Forelimb muscle (tissue), 1 donor: ENCODE data around the gene FBH1. TPM values are rescaled to one million over a fixed set of nuclear protein-coding genes. Genes with fewer than 3 reads are reported as not detected.
"Not testable (repeated sequence)": the region's sequence is repeated elsewhere in the genome, so short reads cannot be mapped to it uniquely, and the experiment has no call there.

Experiments
- DNase-seq: peaks from one replicate; pipeline ENCODE4 v3.0.0-alpha.2; 2013; ENCODE audit warnings: low read depth
- polyA plus RNA-seq: library from polyadenylated mRNA; unstranded; fragments of 120-200 nt; gene quantifications from one replicate; pipeline ENCODE4 v1.2.1, GENCODE V29; 2013; ENCODE audit not compliant: insufficient read length

Gene FBH1
- polyA plus RNA-seq, 1 donor, result 48.0 TPM

DNA sequence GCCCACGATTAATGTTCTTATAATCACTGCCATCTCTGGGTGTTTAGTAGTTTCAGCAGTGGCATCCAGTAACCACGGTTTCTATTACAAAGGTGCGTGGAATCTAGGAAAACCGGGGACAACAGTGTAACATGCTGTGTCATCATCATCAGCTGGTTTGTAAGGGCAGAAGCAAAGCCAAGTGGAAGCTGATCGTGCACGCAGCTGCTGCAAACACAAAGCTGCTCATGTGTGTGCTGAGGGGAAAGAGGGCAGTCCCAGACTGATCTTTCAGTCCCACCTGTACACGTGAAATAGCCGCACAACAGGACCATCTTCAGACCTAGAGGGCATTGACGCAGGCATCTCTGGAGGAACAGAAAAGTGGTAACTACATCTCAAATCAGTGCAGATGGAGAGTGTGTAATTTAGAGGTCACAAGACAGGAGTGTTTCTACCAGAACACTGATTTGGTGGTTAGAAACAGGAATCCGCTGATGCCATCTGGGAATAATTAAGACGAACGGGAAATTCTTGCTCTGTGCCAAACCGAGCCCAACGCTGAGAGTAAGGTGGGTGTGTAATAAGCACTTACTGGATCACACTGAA, 13.8 kb upstream of the FBH1 start:
- DNase-seq, result no peak

DNA sequence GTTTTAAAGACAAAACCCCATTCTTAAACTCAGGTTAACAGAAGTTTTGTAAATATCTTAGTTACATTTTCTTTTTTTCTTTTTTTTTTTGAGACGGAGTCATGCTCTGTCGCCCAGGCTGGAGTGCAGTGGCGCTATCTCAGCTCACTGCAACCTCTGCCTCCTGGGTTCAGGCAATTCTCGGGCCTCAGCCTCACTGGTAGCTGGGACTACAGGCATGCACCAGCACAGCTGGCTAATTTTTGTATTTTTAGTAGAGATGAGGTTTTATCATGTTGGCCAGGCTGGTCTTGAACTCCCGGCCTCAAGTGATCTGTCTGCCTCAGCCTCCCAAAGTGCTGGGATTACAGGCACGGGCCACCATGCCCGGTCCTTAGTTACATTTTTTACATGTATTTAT, 13.0 kb upstream of the FBH1 start:
- not testable (repeated sequence) for DNase-seq

DNA sequence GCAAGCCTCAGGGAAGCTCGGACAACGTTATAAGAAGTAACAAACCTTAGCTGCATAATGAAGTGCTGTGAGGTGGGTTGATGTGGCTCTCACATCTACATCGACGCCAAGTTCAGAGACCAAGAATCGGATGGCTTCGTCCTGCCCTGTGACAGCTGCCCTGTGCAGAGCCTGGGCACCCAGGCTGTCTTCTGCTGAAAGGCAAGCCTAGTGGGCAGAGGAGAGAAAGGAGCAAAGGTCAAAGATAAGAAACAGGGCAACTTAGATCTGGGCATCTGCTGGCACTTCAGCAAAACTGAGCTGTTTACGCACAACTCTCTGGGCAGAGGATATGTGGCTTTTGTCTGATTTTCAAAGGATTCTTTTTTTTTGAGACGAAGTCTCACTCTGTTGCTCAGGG, 7.1 kb upstream of the FBH1 start:
- DNase-seq, result no peak

- DNase-seq, result no peak
These were observed 4.4 kb upstream of the FBH1 start for GRCh38 chr10:5885619-5886018.

DNA sequence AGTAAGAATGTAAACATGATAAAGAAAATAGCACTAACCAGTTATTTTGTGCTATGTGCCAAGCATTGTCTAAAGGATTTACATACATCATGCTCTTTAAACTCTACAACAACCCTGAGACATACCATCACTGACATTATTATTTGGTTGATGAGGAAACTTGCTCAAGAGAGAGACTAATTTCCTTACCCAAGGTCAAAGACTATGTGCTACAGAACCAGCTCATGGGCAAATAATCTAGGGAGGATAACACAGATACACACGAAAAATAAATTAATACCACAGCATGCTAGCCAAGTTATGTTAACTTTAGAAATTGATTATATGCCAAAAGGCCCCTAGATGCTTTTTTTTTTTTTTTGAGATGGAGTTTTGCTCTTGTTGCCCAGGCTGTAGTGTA, 3.0 kb upstream of the FBH1 start:
- no peak for DNase-seq

DNA sequence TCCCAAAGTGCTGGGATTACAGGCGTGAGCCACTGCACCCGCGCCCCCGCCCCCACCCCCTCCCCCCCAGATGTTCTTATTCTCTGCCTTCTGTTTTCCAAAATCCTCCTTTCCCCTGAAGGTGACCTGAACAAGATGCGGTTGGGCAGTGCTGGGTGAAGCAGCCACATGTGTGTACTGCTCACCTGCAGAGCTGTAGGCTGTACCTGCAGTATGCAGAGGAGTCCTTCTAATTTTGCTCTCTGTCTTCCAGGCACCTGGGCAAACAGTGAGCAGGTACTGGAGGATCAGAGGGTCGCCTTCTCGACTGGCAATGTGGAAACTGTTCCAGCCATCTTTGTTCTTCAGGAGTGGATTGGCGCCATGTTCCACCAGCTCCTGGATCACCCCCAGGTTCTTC, 2.4 kb upstream of the FBH1 start:
- DNase-seq, result no peak

- DNase-seq, result no peak
These were observed 1.7 kb upstream of the FBH1 start for GRCh38 chr10:5888351-5888750.

- no peak for DNase-seq
These were observed 1.0 kb upstream of the FBH1 start for GRCh38 chr10:5888843-5889623.

GRCh38 chr10:5890452-5890915, 441 bp downstream of the FBH1 start:
- no peak for DNase-seq

- DNase-seq, result no peak
These were observed 966 bp downstream of the FBH1 start for GRCh38 chr10:5891009-5891408.

- DNase-seq, result no peak
These were observed 2.0 kb downstream of the FBH1 start for GRCh38 chr10:5892007-5892406.

GRCh38 chr10:5893321-5893720, 3.3 kb downstream of the FBH1 start:
- no peak for DNase-seq

- DNase-seq, result no peak
These were observed 4.4 kb downstream of the FBH1 start for GRCh38 chr10:5894403-5894802.

DNA sequence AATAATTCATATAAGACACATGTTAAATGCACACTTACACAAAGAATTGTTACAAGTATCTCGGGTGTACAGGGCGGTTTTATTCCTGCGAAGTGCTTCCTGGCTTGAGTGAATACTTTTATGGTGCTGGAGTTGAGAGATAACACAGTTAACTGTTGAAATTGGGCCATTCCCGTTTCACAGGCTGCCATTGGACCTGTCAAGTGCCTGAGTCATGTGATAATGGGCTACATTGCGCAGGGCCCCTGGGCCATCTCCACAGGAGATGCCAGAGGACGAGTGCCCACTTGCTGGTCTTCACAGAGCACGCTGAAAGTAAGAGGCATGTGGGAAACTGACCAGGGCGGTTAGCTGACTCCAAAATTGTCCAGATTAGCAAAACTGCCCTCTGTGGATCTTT, 4.8 kb downstream of the FBH1 start:
- no peak for DNase-seq

GRCh38 chr10:5895365-5895764, 5.3 kb downstream of the FBH1 start:
- DNase-seq, result no peak

- DNase-seq, result no peak
These were observed 5.8 kb downstream of the FBH1 start for GRCh38 chr10:5895804-5896203.

DNA sequence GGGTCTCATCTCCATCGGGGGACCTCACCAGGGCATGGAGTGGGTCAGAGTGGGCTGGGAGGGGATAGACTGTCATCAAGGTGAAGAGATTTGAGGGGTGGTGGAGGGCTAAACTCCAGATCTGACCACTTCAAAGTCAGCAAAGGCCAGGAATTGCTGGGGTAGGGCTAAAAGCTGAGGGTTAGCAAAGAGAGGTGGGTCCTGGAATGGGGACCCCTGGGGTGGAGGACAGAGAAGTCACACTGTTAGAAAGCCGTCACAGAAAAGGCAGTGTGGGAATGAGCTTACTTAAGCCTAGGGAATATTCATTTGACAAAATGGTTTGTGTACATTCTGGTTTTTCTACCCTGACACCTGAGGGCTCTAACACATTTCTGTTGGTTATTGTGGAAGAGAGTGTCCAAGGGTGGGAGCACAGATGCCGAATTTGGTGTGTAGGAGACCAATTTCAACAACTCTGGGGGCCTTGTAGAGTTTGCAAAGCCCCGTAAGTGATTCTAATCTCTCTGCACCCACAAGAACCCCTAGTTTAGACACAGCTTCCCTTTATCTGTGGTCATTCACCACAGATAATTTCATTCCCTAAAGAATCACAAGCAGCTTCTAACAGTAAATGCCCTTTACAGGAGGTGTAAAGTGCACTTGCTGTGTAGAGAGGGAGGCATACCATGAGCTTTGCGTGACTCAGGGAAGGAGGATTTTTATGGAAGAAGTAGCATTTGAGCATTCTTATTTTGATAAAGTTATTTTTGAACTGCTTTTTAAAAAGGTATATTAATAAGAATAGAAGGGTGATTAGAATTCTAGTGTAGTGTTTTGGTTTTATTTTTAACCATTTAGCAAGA, 6.4 kb downstream of the FBH1 start:
- DNase-seq, result no peak

GRCh38 chr10:5897053-5897340, 7.0 kb downstream of the FBH1 start:
- DNase-seq, result no peak

GRCh38 chr10:5897504-5897903, 7.5 kb downstream of the FBH1 start:
- no peak for DNase-seq

- DNase-seq, result no peak
These were observed 8.1 kb downstream of the FBH1 start for GRCh38 chr10:5898163-5898562.

DNA sequence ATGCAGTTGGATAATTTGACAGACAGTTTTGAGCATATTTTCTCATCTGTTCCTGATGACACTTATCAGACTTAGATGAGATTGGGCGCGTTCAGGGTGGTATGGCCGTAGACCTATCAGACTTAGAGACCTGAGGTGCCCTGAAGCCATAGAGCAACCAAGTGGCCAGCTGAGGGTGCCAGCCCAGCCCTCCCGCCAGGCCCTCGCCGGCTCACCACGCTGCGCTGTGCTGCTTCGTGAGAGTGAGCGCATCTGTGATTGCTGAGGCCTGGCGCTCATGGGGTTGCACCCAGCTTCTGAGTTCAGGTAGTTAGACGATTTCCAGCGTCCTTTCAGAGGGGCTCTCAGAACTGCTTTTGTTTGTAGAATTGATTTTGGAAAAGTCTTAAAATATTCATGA, 10.2 kb downstream of the FBH1 start:
- DNase-seq, result no peak

- DNase-seq, result no peak
These were observed 12.7 kb downstream of the FBH1 start for GRCh38 chr10:5902511-5903274.
